NCI-H2029 treated with DMSO at 0.1 percent for 48 hours (cell line): Measurements from ENCODE around the gene DGCR2.
"Not testable (repeated sequence)": the region's sequence is repeated elsewhere in the genome, so short reads cannot be mapped to it uniquely, and the experiment has no call there.

Experiments
- DNase-seq: peaks from one replicate; lab custom pipeline; 2025; lab: John Stamatoyannopoulos, UW

Gene DGCR2

DNA sequence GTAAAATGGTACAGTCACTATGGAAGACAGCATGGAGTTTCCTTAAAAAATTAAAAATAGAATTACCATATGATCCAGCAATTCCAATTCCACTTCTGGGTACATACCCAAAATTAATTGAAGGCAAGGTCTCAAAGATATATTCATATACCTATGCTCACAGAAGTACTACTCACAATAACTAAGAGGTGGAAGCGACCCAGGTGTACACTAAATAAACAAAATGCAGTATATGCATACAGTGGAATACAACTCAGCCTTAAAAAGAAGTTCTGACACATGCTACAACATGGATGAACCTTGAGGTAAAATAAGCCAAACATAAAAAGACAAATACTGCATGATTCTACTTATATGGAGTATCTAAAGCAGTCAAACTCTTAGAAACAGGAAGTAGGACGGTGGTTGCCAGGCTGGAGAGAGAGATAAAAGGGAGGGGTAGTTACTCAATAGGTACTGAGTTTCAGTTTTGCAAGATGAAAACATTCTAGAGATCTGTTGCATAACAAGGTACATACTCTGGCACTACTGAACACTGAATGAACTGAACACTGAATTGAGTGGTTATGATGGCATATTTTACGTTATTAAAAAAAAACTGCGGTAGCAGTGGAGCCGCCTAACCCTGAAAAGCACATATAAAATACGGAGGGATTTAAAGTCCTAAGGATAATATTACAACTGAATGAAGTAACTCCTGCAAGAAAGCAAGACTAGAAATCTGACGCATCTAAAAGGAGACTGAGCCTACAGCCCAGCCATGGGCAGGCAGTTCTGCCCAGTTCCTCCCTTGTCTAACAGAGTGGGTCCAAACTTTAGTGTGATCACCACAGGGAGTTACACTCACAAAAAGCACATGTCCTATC lies 12.8 kb downstream of the DGCR2 start:
- peak; percentile 30 for DNase-seq

DNA sequence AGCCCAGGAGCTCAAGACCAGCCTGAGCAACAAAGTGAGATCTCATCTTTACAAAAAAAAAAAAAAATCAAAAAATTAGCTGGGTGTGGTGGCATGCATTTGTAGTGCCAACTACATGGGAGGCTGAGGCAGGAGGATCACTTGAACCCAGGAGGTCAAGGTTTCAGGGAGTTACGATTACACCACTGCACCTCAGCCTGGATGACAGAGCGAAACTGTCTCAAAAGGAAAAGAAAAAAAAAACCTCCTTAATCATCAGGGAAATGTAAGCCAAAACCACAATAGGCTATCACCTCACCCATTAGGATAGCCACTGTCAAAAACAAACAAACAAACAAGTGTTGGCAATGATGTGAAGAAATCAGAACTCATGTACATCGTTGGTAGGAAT lies 13.4 kb downstream of the DGCR2 start:
- no peak for DNase-seq

DNA sequence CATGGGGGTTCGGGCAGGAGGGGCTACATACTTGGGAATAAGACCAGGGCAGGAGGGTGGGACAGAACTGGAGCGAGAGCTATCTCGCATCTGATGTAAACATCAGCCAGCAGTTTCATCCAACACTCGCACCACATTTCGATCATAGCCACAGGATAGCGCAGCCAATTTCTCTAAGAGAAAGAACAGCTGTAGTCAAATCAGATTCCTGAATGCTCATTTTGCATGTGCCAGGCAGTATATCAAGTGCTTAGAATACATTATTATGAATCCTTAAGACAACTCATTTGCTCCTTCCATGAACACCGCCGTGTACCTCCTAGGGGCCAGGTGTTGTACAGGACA lies 14.5 kb downstream of the DGCR2 start:
- no peak for DNase-seq

DNA sequence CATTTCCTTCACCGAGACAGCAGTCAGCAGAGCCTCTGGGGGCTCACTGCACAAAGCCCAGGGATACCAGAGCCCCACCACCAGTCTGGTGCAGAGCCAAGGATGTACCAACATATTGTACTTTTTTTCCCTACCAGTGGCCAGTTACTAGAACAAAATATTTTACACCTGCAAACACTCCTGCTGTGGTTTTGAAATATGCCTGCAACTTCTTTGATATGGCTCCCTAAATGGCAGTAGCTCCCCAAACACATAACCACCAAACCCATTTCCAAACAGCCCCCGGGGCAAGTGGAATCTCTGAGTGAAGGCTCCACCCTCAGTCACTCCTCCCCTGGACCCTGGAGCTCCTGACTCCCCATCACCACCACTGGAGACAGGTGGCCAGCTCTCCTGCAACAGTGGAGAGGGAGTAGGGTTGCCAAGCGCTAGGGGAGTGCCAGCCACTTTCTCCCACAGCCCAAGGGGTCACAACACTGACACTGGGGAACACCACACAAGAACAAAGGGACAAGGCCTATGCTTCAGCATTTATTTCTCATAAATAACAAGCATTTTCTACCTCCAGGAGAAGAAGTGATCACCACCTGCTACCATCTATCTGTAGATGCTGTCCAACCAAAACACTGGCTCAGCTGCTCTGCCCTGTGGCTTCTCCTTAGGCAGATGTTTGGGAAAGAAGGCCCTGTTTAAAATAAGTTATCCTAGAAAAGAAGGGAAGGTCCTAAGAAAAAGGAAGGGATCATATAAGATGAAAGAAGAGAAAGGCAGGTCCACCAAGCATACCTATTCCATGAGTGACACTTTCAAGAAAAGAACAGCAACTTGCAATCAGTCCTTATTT lies 15.1 kb downstream of the DGCR2 start:
- no peak for DNase-seq

DNA sequence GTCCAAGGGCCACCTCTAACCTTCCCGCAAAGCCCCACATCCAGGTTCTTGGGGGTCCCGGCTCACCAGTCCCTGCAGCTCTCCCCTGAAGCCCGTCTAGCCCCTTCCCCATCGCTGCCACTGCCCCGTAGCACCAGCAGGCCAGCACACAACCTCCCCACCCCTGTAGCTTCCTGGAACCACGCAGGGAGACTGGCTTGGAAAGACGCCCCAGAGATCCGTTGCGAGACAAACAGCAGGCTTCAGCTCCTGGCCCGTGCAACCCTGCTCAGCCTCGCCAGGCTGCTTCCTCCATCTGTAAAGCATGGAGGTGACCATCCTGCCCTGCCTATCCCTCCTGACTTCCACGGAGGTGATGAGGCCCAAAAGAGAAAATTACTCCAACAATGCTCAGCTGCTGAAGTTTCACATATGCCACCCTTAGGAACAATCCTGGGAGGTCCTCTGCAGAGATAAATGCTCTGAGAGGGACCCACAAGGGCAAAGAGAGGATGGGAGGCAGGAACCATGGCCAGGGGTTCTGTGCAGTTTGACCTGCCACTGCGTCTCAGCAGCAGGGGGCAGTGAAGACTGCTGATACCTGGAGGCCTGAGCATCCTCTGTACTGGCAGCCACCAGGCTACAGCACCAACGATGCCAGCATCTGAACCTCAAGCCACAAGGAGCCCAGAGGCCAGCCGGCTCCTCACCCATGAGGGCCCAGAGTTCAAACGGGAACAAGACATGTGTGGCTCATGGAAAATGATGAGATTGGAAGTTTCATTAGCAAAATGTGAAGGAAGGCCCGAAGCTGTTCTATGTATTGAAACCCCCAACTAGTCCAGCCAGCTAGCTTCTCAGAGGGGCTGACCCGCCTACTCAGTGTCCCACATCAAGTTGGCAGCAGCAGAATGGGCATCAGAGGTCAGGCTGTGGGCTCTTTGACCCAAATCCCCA lies 16.1 kb downstream of the DGCR2 start:
- no peak for DNase-seq

DNA sequence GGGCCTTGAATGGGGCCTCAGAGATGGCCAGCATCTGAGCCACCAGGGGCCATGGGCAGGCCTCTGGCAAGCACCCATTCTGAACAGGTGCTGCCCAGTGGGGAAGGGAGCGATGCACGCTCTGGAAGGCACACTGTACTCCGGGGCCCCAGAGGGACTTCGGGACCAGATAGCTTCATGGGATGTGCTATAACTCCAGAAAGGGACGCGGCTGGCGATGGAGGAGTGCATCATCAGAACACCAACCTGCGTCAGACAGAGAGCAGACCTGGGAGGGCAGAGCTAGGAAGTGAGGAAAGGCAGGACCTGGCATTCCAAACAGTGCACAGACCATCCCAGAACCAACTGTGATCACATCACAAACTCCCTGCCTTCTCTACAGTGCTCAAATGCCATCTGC lies 16.8 kb downstream of the DGCR2 start:
- DNase-seq, result no peak

DNA sequence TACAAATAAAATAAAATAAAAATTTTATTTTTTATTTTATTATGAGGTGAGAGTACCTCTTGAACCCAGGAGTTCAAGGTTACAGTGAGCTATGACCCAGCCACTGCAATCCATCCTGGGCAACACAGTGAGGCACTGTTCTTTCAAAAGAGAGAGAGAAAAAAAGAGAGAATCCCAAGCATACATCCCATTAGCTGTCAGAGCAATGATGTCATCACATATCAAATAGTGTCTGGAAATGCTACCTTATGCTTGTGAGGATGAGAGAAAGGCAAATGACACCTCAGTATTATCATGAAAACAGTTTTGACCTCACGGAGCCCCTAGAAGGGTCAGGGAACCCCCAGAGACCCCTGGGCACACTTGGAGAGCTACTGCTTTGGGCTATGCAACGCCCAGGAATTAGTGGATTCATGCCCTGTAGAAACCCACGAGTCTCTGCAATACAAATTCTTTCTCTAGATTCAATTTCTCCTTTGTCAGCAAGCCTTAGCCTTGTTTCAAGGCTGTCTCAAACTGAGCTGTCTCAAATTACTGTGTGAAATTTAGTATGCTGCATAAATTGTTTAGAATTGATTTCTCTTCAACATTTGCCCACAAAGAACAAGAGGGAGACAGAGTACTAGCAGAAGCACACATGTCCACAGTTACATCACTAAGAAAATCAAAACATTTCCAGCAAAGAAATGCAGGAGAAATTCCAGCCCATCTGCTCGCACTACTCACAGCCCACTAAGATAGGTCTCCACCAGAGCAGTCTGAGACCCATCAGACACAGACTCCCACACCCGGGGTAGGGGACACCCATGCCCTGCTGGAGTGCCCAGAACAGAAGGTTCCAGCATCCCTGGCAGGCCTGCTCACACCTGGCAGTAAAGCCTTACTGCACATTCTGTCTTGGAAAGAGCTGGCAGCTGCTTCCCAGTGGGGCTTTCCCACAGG lies 18.1 kb downstream of the DGCR2 start:
- DNase-seq, result no peak

DNA sequence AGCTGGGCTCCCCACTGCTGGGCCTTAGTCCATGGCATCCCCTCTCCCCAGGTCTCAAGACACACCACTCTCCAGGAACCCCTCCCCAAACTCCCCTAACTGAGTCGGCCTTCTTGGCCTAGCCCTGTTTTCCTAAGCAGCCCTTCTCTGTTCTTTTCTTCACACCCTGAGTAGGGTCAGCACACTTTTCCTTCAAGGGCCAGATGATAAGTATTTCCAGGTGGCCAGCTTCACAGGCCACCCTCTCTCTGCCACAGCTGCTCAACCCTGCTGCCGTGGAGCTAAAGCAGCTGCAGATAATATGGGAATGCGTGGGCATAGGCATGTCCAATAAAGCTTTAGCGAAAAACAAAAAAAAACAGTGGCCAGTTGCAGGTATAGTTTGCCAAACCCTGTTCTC lies 24.1 kb downstream of the DGCR2 start:
- no peak for DNase-seq

DNA sequence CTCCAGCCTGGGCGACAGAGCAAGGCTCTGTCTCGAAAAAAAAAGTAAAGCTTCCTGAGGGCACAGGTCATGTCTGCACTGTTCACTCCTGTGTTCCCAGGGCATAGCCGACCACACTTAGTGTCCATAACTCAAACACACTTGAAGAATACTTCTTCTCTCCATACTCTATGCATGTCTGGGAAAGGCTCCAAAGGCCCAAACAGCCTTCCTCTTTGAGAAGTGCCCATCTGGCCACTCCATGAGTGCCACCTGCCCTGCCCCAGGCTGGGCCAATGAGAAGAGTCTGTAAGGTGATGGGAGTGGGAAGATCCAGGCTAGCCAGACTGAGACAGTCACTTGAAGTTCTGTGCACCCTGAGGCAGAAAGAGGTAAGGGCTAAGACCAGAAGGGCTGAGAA lies 24.7 kb downstream of the DGCR2 start:
- no peak for DNase-seq

DNA sequence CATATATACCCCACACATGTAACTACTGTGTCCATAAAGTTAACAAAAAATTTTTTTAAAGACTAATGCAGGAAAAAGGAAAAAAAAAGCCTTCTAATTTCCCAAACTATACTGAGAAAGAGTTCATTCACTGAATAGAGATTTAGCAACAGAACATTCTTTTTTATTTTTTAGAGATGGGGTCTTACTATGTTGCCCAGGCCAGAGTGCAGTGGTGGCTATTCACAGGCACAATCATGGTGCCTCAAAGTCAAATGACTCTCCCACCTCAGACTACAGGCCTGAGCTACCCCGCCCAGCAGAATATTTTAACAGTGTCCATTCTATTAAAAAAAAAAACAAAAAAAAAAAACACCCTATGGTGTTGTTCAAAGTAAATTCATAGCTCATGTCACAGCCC lies 25.7 kb downstream of the DGCR2 start:
- no peak for DNase-seq

DNA sequence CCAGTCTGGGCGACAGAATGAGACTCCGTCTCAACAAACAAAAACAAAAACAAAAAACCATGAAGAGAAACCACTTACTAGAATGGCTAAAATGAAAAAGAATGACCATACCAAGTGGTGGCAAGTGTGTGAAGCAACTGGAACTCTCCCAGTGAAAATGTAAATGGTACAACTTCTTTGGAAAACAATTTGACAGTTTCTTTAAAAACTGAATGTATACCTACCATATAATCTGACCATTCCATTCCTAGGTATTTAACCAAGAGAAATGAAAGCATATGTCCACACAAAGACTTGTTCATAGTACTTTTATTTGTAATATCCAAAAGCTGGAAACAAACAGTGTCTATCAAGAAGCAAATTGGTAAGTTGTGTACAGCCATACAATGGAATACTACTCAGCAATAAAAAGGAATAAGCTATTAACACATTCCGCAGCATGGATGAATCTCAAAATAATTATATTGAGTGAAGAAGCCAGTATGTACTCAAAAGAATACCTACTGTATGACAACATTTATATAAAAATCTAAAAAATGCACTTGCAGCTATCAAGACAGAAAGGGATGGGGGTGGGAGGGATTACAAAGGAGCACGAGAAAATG lies 27.7 kb downstream of the DGCR2 start:
- DNase-seq, result no peak

DNA sequence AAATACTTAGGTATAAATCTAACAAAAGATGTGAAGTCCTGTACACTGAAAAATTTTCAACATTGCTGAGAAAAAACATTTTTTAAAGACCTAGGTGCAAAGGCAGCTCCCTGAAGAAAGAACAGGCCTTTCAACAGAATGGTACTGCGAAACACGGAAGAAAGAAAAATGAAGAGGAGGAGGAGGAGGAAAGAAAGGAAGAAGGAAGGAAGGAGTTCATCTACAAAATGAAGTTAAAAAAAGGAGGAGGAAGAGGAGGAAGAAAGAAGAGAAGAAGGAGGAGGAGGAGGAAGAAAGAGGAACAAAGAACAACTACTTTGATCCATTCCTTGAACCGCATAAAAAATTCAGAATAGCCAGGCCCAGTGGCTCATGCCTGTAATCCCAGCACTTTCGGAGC lies 29.5 kb downstream of the DGCR2 start:
- DNase-seq, result no peak

DNA sequence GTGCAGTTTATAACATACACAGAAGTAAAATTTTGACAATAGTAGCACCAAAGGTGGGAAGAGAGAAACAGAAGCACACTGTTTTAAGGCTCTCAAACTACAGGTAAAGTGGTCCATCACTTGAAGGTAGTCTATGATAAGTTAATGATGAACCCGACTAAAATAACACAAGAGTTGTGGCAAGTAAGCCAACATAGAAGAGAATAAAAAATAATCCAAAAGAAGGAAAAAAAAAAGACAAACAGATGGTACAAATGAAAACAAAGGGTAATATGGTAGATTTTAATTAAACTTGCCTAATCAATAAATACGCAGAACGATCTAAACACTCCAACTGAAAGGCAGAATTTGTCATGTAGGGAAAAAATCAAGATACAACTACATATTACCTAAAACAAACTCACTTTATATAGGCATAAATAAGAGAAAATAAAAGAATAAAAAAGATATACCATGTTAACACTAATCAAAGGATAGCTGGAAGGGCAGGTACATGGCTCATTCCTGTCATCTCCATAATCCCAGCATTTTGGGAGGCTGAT lies 31.6 kb downstream of the DGCR2 start:
- DNase-seq, result no peak

DNA sequence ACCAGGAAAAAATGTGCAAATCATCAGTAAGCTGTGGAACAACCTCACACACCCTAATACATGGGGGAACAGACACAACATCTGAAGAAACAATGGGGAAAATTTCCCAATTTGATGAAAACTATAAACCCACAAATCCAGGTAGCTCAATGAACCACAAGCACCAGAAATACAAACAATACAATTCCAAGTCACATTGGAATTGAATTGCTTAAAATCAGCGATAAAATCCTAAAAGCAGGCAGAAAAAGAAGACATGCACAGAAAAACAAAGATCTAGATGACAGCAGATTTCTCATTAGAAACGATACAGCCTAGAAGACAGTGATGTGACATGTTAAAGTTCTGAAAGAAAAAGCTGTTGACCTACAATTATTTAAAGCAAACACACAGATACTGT lies 32.0 kb downstream of the DGCR2 start:
- no peak for DNase-seq

DNA sequence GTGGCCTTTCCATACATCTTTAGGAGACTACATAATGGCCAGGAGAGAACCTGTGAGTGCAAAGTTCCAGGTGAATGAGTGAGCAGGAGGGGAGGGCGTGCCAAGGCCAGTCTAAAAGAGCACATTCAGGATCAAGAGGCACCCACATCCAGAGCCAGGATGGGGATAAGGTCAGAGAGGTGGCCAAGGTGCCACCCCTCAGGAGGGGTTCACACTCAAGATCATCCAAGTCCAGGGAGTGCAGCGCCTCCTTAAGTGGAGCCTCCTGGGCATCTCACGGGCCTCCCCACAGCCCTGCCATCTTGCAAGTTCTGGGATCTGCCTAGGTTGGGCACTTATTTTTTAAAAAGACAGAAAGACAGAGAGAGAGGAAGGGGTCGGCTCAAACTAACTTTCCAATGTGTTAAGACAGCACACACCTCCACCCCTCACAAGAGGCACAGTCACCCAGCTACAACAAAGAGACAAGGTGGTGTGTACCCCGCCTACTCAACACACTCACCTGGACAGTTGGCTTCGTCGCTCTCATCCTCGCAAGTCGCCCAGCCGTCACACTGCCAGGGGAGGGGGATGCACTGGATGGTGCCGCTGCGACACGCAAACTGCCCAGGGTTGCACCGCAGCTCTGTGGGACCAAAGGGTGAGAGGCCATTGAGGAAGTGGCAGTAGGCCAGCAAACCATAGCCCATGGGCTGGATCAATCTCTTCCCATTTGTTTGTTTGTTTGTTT lies 33.2 kb downstream of the DGCR2 start:
- no peak for DNase-seq

DNA sequence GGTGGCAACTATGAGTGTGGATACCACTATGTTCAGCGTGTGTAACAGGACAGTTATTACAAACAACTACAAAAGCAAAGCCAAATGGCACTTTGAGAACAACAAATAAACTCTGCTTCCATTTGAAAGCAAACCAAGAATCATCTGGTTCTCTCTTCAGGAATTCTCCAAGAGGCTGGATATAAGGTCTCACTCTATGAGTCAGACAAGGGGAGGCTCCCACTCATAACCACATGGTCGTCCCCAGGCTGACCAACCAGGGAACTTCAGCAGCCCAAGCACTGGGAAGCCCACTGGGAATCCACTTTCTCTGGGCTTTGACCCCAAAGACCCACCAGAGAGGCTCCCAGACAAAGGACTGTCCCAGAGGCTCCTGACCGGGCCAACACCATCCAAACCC lies 35.3 kb downstream of the DGCR2 start:
- no peak for DNase-seq

DNA sequence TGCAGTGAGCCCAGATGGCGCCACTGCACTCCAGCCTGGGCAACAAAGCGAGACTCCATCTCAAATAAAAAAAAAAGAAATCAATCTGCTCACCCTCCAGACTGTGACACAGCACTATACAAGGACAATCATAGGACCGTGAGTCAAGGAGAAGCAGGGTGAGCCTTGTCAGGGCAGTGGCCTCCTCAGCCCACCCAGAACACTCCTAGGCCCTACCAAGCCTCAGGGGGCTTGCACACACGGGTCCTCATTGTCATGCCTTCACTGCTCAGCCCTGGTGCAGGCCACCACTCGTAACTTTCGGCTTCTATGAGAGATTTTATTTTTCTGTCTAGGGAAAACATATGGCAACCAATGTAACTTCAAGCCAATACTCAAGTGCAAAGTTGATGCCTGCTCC lies 35.8 kb downstream of the DGCR2 start:
- no peak for DNase-seq

DNA sequence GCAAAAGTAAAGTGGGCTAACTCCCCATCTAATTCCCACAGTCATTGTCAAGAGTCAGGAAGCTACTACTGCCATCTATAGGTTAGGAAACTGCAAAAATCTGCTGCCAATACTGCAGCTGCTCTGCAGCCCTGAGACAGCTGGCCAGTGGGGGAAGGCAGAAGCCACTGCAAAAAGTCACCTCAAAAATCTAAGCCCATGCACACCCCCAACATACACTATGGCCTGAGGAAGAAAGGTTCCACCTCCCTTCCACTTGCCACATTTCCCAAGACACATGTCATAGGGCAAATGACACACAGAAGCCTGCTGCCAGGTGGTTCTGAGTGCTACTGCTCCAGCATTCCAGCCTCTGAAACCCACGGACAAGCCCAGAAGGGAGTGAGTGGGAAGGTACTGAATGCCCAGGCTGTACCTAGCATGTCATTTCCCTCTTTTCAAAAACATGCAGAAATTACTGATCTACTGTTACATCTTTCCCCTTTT lies 36.9 kb downstream of the DGCR2 start:
- DNase-seq, result no peak

DNA sequence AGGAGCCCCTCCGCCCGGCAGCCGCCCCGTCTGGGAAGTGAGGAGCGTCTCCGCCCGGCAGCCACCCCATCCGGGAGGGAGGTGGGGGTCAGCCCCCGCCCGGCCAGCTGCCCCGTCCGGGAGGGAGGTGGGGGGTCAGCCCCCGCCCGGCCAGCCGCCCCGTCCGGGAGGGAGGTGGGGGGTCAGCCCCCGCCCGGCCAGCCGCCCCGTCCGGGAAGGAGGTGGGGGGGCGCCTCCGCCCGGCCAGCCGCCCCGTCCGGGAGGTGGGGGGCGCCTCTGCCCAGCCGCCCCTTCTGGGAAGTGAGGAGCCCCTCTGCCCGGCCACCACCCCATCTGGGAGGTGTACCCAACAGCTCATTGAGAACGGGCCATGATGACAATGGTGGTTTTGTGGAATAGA lies 37.6 kb downstream of the DGCR2 start:
- not testable (repeated sequence) for DNase-seq

DNA sequence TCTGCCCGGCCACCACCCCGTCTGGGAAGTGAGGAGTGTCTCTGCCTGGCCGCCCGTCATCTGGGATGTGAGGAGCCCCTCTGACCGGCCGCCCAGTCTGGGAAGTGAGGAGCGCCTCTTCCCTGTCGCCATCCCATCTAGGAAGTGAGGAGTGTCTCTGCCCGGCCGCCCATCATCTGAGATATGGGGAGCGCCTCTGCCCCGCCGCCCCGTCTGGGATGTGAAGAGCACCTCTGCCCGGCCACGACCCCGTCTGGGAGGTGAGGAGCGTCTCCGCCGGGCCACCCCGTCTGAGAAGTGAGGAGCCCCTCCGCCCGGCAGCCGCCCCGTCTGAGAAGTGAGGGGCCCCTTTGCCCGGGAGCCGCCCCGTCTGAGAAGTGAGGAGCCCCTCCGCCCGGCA lies 38.1 kb downstream of the DGCR2 start:
- not testable (repeated sequence) for DNase-seq
